GM12892 (cell line): ENCODE results near the gene TCL1B.

Experiments
- POLR2A ChIP-seq: IDR thresholded peaks from 2 replicates; pipeline ENCODE4 v1.6.1; 2011; ENCODE audit warnings: low read depth, low read length, control low read depth
- POLR2AphosphoS5 ChIP-seq: IDR thresholded peaks from 2 replicates; pipeline ENCODE4 v1.6.1; 2011; ENCODE audit warnings: low read depth, low read length, control low read depth

DNA sequence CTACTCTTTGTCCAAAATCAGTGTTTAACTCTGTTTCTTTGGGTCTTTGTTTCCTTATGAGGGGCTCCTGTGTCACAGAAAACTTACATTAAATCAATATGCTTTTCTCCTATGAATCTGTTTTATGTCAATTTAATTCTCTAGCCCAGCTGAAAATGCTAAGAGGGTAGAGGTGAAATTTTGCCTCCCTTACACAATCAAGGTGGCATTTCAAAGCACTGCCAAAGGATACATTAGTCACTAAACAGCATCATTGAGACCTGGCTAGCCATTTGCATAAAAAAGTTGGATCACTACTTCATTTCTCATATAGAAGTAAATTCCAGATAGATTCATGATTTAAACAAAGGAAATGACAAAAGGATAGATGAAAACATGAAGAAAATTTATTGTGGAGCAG is 12.1 kb downstream of the TCL1B start:
- TF ChIP-seq POLR2AphosphoS5 (no peak), POLR2A (no peak; the same call in 1 of the 2 replicates)
